Liver (tissue), 9 donors: ENCODE data around the gene IGF1R. TPM values are rescaled to one million over a fixed set of nuclear protein-coding genes. Genes with fewer than 3 reads are reported as not detected.
A peak's percentile ranks its signal among the peaks of the same experiment; 100 is the strongest.

Experiments used
- DNase-seq: peaks from one replicate; pipeline ENCODE4 v3.0.0-alpha.2; 2017; ENCODE audit warnings: low spot score
- H3K27ac ChIP-seq, 2 donors: one replicate each; pipeline ENCODE4 v1.7.0; 2013; ENCODE audit warnings: inconsistent platforms in 2 of 2, low read length in 2 of 2, control low read depth in 1 of 2, low read depth in 1 of 2, mild to moderate bottlenecking in 1 of 2
- H3K27me3 ChIP-seq, 4 donors: one replicate each; pipeline versions ENCODE4 v1.6.1 to v1.7.0; 2013; ENCODE audit warnings: low read length in 3 of 4, inconsistent platforms in 1 of 4, mild to moderate bottlenecking in 1 of 4, moderate library complexity in 1 of 4; ENCODE audit not compliant: control insufficient read depth in 4 of 4, insufficient read depth in 4 of 4
- H3K36me3 ChIP-seq, 4 donors: one replicate each; pipeline versions ENCODE4 v1.6.1 to v1.7.0; 2013; ENCODE audit warnings: low read length in 3 of 4, mild to moderate bottlenecking in 3 of 4, low read depth in 1 of 4, moderate library complexity in 1 of 4; ENCODE audit not compliant: control insufficient read depth in 4 of 4, insufficient read depth in 3 of 4
- H3K4me1 ChIP-seq, 4 donors: one replicate each; pipeline versions ENCODE4 v1.6.1 to v1.7.0; 2013; ENCODE audit warnings: low read length in 3 of 4, mild to moderate bottlenecking in 3 of 4, moderate library complexity in 1 of 4; ENCODE audit not compliant: control insufficient read depth in 4 of 4, insufficient read depth in 4 of 4
- H3K4me3 ChIP-seq, 3 donors: one replicate each; pipeline versions ENCODE4 v1.6.1 to v1.7.0; 2013; ENCODE audit warnings: low read length in 3 of 3, control low read depth in 1 of 3, low read depth in 1 of 3, mild to moderate bottlenecking in 1 of 3
- H3K9ac ChIP-seq, 2 donors: one replicate each; pipeline ENCODE4 v1.7.0; 2013; ENCODE audit warnings: low read length in 2 of 2, mild to moderate bottlenecking in 2 of 2, moderate library complexity in 2 of 2, control low read depth in 1 of 2, low read depth in 1 of 2
- H3K9me3 ChIP-seq, 4 donors: one replicate each; pipeline versions ENCODE4 v1.6.1 to v1.7.0; 2013; ENCODE audit warnings: low read length in 3 of 4; ENCODE audit not compliant: control insufficient read depth in 4 of 4
- EGR1 ChIP-seq, 2 donors: IDR thresholded peaks; 2 replicates each; pipeline ENCODE4 v1.6.1; 2016 to 2018; ENCODE audit warnings: antibody characterized with exemption in 2 of 2, low read depth in 2 of 2
- FOXA1 ChIP-seq: IDR thresholded peaks from 2 replicates; pipeline ENCODE4 v1.6.1; 2016; ENCODE audit warnings: antibody characterized with exemption
- FOXA2 ChIP-seq: IDR thresholded peaks from 2 replicates; pipeline ENCODE4 v1.6.1; 2016; ENCODE audit warnings: antibody characterized with exemption
- GABPA ChIP-seq, 2 donors: IDR thresholded peaks in 1 of 2; conservative IDR thresholded peaks in 1 of 2; 2 replicates each; pipeline ENCODE4 v1.6.1; 2016; ENCODE audit warnings: antibody characterized with exemption in 2 of 2, mild to moderate bottlenecking in 1 of 2, moderate library complexity in 1 of 2
- HNF4A ChIP-seq, 2 donors: conservative IDR thresholded peaks; 2 replicates each; pipeline ENCODE4 v1.6.1; 2016; ENCODE audit warnings: antibody characterized with exemption in 2 of 2, mild to moderate bottlenecking in 2 of 2
- HNF4G ChIP-seq: IDR thresholded peaks from 2 replicates; pipeline ENCODE4 v1.6.1; 2016; ENCODE audit warnings: antibody characterized with exemption
- JUND ChIP-seq, 2 donors: IDR thresholded peaks; 2 replicates each; pipeline ENCODE4 v1.6.1; 2016; ENCODE audit warnings: antibody characterized with exemption in 2 of 2
- NR2F2 ChIP-seq: IDR thresholded peaks from 2 replicates; pipeline ENCODE4 v1.6.1; 2016; ENCODE audit warnings: antibody characterized with exemption
- RAD21 ChIP-seq, 2 donors: IDR thresholded peaks; 2 replicates each; pipeline ENCODE4 v1.6.1; 2016; ENCODE audit warnings: antibody characterized with exemption in 2 of 2, mild to moderate bottlenecking in 2 of 2
- RXRA ChIP-seq, 2 donors: IDR thresholded peaks; 2 replicates each; pipeline ENCODE4 v1.6.1; 2017 to 2018; ENCODE audit warnings: antibody characterized with exemption in 2 of 2, mild to moderate bottlenecking in 1 of 2
- SP1 ChIP-seq: IDR thresholded peaks from 2 replicates; pipeline ENCODE4 v1.6.1; 2018; ENCODE audit warnings: antibody characterized with exemption, mild to moderate bottlenecking
- TAF1 ChIP-seq: conservative IDR thresholded peaks from 2 replicates; pipeline ENCODE4 v1.6.1; 2016; ENCODE audit warnings: antibody characterized with exemption, mild to moderate bottlenecking
- WGBS: extraction: QIAGEN DNeasy Blood & Tissue Kit; methylation state at CpG from one replicate; pipeline ENCODE4 v1.1.7; 2013; 5-methylcytosine and 5-hydroxymethylcytosine counted together
- polyA plus RNA-seq, 2 donors: library from polyadenylated mRNA; stranded (reverse) in 1 of 2; unstranded in 1 of 2; fragments of 200-250 nt in 1 of 2; fragments of >200 nt in 1 of 2; fragmentation: Nextera tagmentation in 1 of 2; extraction: Ambion mirVana in 1 of 2; gene quantifications; one replicate each; pipeline versions ENCODE4 v1.2.1 to v1.2.3, GENCODE V29; 2013 to 2015
- total RNA-seq, 2 donors: library from RNA; depleted of rRNA; stranded (reverse); fragments of >200 nt; gene quantifications; one replicate each; pipeline ENCODE4 v1.2.3, GENCODE V29; 2014
- TF ChIP-seq, protein P1 (sequence below): IDR thresholded peaks from 2 replicates; pipeline ENCODE4 v1.6.1; 2016; ENCODE audit warnings: antibody characterized with exemption
- TF ChIP-seq, protein P2 (sequence below): IDR thresholded peaks from 2 replicates; pipeline ENCODE4 v1.6.1; 2016; ENCODE audit warnings: antibody characterized with exemption
- TF ChIP-seq, protein P3 (sequence below): IDR thresholded peaks from 2 replicates; pipeline ENCODE4 v1.6.1; 2016; ENCODE audit warnings: antibody characterized with exemption
- TF ChIP-seq, protein P4 (sequence below): fragments of 150-350 bp; IDR thresholded peaks from 2 replicates; pipeline ENCODE4 v1.5.1; 2017; ENCODE audit warnings: improper control_type of control experiment, low read depth, low read length; ENCODE audit not compliant: missing input control
- TF ChIP-seq, protein P5 (sequence below): IDR thresholded peaks from 2 replicates; pipeline ENCODE4 v1.6.1; 2016; ENCODE audit warnings: antibody characterized with exemption, mild to moderate bottlenecking
- donor health status: healthy.
- donor health status: healthy.
- donor health status: healthy.
- donor health status: healthy.
- donor health status: healthy.

IGF1R gene
- total and polyA plus RNA-seq, 4 donors = 0.69 to 10.3 (median 3.2) TPM

DNA sequence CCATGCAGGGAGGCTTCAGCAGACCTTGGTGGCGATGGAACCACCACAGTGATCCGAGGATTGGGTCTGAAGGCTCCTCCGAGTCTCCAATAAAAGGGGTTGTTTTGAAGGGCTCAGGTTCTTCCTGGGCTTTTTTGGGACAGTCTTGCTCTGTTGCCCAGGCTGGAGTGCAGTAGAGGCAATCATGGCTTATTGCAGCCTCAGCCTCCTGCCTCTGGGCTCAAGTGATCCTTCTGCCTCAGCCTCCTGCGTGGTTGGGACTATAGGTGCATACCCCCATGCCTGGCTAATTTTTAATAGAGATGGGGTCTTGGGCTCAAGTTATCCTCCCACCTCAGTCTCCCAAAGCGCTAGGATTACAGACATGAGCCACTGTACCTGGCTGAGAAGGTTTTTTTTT lies 84.8 kb downstream of the IGF1R start:
- no peak for TF ChIP-seq TAF1
- TF ChIP-seq, protein P1, sequence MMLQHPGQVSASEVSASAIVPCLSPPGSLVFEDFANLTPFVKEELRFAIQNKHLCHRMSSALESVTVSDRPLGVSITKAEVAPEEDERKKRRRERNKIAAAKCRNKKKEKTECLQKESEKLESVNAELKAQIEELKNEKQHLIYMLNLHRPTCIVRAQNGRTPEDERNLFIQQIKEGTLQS = no peak
- TF ChIP-seq, protein P2, sequence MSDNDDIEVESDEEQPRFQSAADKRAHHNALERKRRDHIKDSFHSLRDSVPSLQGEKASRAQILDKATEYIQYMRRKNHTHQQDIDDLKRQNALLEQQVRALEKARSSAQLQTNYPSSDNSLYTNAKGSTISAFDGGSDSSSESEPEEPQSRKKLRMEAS = no peak
- TF ChIP-seq EGR1 (IDR thresholded peaks at IDR 0.05; ENCODE audit: low read depth in 2 of 2) = no peak
- no peak for TF ChIP-seq HNF4A (conservative IDR thresholded peaks at IDR 0.05)
- no peak for TF ChIP-seq NR2F2
- TF ChIP-seq FOXA2 = no peak
- no peak for TF ChIP-seq SP1
- TF ChIP-seq, protein P3, sequence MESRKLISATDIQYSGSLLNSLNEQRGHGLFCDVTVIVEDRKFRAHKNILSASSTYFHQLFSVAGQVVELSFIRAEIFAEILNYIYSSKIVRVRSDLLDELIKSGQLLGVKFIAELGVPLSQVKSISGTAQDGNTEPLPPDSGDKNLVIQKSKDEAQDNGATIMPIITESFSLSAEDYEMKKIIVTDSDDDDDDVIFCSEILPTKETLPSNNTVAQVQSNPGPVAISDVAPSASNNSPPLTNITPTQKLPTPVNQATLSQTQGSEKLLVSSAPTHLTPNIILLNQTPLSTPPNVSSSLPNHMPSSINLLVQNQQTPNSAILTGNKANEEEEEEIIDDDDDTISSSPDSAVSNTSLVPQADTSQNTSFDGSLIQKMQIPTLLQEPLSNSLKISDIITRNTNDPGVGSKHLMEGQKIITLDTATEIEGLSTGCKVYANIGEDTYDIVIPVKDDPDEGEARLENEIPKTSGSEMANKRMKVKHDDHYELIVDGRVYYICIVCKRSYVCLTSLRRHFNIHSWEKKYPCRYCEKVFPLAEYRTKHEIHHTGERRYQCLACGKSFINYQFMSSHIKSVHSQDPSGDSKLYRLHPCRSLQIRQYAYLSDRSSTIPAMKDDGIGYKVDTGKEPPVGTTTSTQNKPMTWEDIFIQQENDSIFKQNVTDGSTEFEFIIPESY = no peak
- TF ChIP-seq RXRA (IDR thresholded peaks at IDR 0.05) = no peak
- TF ChIP-seq JUND (IDR thresholded peaks at IDR 0.05) = no peak
- WGBS = 97% methylated on average over 5 of the region's 5 CpGs

DNA sequence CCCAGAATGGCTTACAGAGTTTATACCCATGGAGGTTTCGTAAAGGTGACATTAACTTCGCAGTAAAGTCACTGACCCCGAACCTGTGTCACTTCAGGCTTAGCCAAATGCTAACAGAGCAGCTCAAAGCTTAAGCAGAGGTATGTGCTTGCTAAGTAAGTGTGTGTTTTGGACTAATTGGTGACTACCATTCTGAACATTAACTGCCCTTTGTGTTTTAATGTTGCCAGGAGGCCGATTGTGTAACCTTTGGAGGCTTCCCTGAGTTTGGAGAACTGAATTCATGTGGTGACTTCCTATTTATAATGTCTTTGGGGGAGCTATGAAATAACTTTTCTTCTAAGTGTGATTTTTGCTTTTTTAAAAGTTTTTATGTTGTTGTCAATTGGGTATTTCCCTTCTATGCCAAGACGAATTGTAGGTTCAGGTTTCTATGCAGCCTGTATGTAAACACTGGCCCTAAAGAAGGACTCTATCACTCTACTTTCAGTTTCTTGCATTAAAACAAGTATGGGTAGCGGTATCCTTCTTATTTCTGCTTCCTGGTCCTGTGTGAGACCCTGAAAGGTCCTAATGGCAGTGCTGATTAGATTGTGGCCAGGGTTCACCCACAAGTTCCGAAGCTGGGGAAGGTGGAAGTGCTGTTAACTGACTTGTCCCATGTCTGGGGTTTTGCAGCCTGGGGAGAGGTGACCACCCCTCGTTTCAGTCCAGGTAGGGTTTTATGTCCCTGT lies 86.3 kb downstream of the IGF1R start:
- H3K27ac ChIP-seq = no peak overlapping the region
- peaks cover 0 to 12% (median 2%) of the 10 kb centered on the region in 4 donors for H3K4me1 ChIP-seq
- WGBS = 51% methylated on average over 8 of the region's 8 CpGs
- no peak overlapping the region for H3K9ac ChIP-seq
- no peak overlapping the region for H3K4me3 ChIP-seq
- H3K36me3 ChIP-seq = no peaks in the 10 kb centered on the region
- H3K27me3 ChIP-seq = no peaks in the 10 kb centered on the region
- H3K9me3 ChIP-seq = no peaks in the 10 kb centered on the region
- DNase-seq = no peak
- TF ChIP-seq SP1 = no peak
- TF ChIP-seq, protein P1 = no peak
- no peak for TF ChIP-seq GABPA (IDR thresholded peaks at IDR 0.05 in 1 of 2, conservative IDR thresholded peaks at IDR 0.05 in 1 of 2)
- TF ChIP-seq NR2F2 = no peak
- TF ChIP-seq, protein P4, sequence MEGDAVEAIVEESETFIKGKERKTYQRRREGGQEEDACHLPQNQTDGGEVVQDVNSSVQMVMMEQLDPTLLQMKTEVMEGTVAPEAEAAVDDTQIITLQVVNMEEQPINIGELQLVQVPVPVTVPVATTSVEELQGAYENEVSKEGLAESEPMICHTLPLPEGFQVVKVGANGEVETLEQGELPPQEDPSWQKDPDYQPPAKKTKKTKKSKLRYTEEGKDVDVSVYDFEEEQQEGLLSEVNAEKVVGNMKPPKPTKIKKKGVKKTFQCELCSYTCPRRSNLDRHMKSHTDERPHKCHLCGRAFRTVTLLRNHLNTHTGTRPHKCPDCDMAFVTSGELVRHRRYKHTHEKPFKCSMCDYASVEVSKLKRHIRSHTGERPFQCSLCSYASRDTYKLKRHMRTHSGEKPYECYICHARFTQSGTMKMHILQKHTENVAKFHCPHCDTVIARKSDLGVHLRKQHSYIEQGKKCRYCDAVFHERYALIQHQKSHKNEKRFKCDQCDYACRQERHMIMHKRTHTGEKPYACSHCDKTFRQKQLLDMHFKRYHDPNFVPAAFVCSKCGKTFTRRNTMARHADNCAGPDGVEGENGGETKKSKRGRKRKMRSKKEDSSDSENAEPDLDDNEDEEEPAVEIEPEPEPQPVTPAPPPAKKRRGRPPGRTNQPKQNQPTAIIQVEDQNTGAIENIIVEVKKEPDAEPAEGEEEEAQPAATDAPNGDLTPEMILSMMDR = no peak
- peak in 1 of 2 donors; percentile 65 for TF ChIP-seq RXRA (IDR thresholded peaks at IDR 0.05)
- TF ChIP-seq RAD21 (IDR thresholded peaks at IDR 0.05) = no peak
- TF ChIP-seq, protein P2 = no peak
- TF ChIP-seq FOXA2 = no peak
- no peak for TF ChIP-seq HNF4G
- peak in 1 of 2 donors; percentile 35 for TF ChIP-seq HNF4A (conservative IDR thresholded peaks at IDR 0.05)
- TF ChIP-seq, protein P5, sequence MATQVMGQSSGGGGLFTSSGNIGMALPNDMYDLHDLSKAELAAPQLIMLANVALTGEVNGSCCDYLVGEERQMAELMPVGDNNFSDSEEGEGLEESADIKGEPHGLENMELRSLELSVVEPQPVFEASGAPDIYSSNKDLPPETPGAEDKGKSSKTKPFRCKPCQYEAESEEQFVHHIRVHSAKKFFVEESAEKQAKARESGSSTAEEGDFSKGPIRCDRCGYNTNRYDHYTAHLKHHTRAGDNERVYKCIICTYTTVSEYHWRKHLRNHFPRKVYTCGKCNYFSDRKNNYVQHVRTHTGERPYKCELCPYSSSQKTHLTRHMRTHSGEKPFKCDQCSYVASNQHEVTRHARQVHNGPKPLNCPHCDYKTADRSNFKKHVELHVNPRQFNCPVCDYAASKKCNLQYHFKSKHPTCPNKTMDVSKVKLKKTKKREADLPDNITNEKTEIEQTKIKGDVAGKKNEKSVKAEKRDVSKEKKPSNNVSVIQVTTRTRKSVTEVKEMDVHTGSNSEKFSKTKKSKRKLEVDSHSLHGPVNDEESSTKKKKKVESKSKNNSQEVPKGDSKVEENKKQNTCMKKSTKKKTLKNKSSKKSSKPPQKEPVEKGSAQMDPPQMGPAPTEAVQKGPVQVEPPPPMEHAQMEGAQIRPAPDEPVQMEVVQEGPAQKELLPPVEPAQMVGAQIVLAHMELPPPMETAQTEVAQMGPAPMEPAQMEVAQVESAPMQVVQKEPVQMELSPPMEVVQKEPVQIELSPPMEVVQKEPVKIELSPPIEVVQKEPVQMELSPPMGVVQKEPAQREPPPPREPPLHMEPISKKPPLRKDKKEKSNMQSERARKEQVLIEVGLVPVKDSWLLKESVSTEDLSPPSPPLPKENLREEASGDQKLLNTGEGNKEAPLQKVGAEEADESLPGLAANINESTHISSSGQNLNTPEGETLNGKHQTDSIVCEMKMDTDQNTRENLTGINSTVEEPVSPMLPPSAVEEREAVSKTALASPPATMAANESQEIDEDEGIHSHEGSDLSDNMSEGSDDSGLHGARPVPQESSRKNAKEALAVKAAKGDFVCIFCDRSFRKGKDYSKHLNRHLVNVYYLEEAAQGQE = no peak
- TF ChIP-seq FOXA1 = no peak
- TF ChIP-seq TAF1 = no peak
- TF ChIP-seq JUND (IDR thresholded peaks at IDR 0.05) = no peak
- TF ChIP-seq, protein P3 = no peak

More for the DNA sequence above, 84.8 kb downstream of the IGF1R start:
- H3K27me3 ChIP-seq = no peaks in the 10 kb centered on the region
- DNase-seq = no peak
- H3K9ac ChIP-seq = no peak overlapping the region
- no peaks in the 10 kb centered on the region for H3K36me3 ChIP-seq
- no peaks in the 10 kb centered on the region for H3K9me3 ChIP-seq
- H3K27ac ChIP-seq = no peak overlapping the region
- H3K4me3 ChIP-seq = no peak overlapping the region
- peaks cover 0 to 12% (median 2%) of the 10 kb centered on the region in 4 donors for H3K4me1 ChIP-seq
